H1 (cell line): Measurements from ENCODE around the gene COPS7A. TPM values are rescaled to one million over a fixed set of nuclear protein-coding genes. Genes with fewer than 3 reads are reported as not detected.

ENCODE experiments used
- CTCF ChIA-PET: fragments of 300-600 bp; sonication (Branson Sonifier 250); formaldehyde crosslinking; loops from one replicate; lab custom pipeline; 2021; ENCODE audit not compliant: partially characterized antibody; lab: Charles Lee
- POLR2A ChIA-PET: fragments of 300-600 bp; sonication (Branson Sonifier 250); formaldehyde crosslinking; loops from one replicate; lab custom pipeline; 2021; ENCODE audit warnings: inconsistent platforms; ENCODE audit not compliant: partially characterized antibody; lab: Charles Lee
- DNase-seq, 2 experiments: peaks; one replicate each; pipeline versions ENCODE4 v3.0.0 to v3.0.0-alpha.2; 2010 to 2022; ENCODE audit warnings: low spot score in 2 of 2, low read depth in 1 of 2, mixed read lengths in 1 of 2
- FAIRE-seq: peaks from 2 replicates; lab custom pipeline; 2011; peaks lifted over from hg19 to GRCh38; lab: Jason Lieb, UNC
- H2AFZ ChIP-seq: 2 replicates; pipeline ENCODE4 v1.8.1; 2012; ENCODE audit warnings: low read length, inconsistent platforms
- H2AK5ac ChIP-seq: 2 replicates; pipeline ENCODE4 v1.6.1; 2013; ENCODE audit warnings: low read depth, low read length
- H2BK120ac ChIP-seq: replicated peaks from 2 replicates; pipeline ENCODE3; 2013; ENCODE audit warnings: low read depth, low read length, inconsistent platforms
- H2BK12ac ChIP-seq: 2 replicates; pipeline ENCODE4 v1.6.1; 2013; ENCODE audit warnings: low read depth, low read length
- H2BK15ac ChIP-seq: 2 replicates; pipeline ENCODE4 v1.6.1; 2013; ENCODE audit warnings: low read length
- H2BK20ac ChIP-seq: 2 replicates; pipeline ENCODE4 v1.6.1; 2013; ENCODE audit warnings: low read length
- H2BK5ac ChIP-seq: 2 replicates; pipeline ENCODE4 v1.6.1; 2013; ENCODE audit warnings: low read depth, low read length
- H3K14ac ChIP-seq: 2 replicates; pipeline ENCODE4 v1.6.1; 2013; ENCODE audit warnings: inconsistent platforms; ENCODE audit not compliant: insufficient read length
- H3K18ac ChIP-seq: 2 replicates; pipeline ENCODE4 v1.6.1; 2013; ENCODE audit warnings: low read length; ENCODE audit errors: extremely low read depth
- H3K23ac ChIP-seq: 2 replicates; pipeline ENCODE4 v1.6.1; 2013; ENCODE audit warnings: inconsistent platforms; ENCODE audit not compliant: insufficient read length
- H3K23me2 ChIP-seq: 2 replicates; pipeline ENCODE4 v1.6.1; 2013; ENCODE audit warnings: low read depth, low read length
- H3K27ac ChIP-seq: 2 replicates; pipeline ENCODE4 v1.6.1; 2011; ENCODE audit warnings: low read depth, low read length, inconsistent platforms
- H3K27me3 ChIP-seq, 4 experiments: replicated peaks in 1 of 4; 1 replicate in 1 of 4; 2 replicates in 3 of 4; pipeline versions ENCODE4 v1.6.1 to v1.8.1; 2011 to 2013; ENCODE audit warnings: low read length in 3 of 4, mild to moderate bottlenecking in 3 of 4, inconsistent platforms in 2 of 4, mixed read lengths in 2 of 4, moderate library complexity in 1 of 4; ENCODE audit not compliant: control insufficient read depth in 3 of 4, insufficient read depth in 3 of 4; ENCODE audit errors: extremely low read depth in 1 of 4
- H3K36me3 ChIP-seq, 4 experiments: 2 replicates each; pipeline versions ENCODE4 v1.6.1 to v1.8.1; 2011 to 2013; ENCODE audit warnings: mild to moderate bottlenecking in 4 of 4, low read length in 3 of 4, moderate library complexity in 2 of 4, control low read depth in 1 of 4, inconsistent platforms in 1 of 4; ENCODE audit not compliant: insufficient read depth in 4 of 4, control insufficient read depth in 2 of 4
- H3K4ac ChIP-seq: replicated peaks from 2 replicates; pipeline ENCODE3; 2013; ENCODE audit warnings: low read length, low read depth, mixed read lengths, inconsistent platforms; ENCODE audit not compliant: insufficient read length
- H3K4me1 ChIP-seq, 4 experiments: replicated peaks in 1 of 4; 1 replicate in 1 of 4; 2 replicates in 3 of 4; pipeline versions ENCODE4 v1.6.1 to v1.8.1; 2011 to 2013; ENCODE audit warnings: low read length in 3 of 4, inconsistent platforms in 2 of 4, mixed read lengths in 1 of 4; ENCODE audit not compliant: insufficient read depth in 4 of 4, control insufficient read depth in 3 of 4
- H3K4me2 ChIP-seq, 2 experiments: 2 replicates each; pipeline versions ENCODE4 v1.6.1 to v1.8.1; 2011 to 2013; ENCODE audit warnings: low read depth in 2 of 2, low read length in 2 of 2, control low read depth in 1 of 2, inconsistent platforms in 1 of 2, mild to moderate bottlenecking in 1 of 2; ENCODE audit not compliant: insufficient read depth in 1 of 2
- H3K4me3 ChIP-seq, 4 experiments: fragments of 200-600, 300-600 bp in 1 of 4; sonication (generic), shearing (Covaris generic), sonication (Bioruptor Twin) in 1 of 4; 2 replicates each; pipeline versions ENCODE4 v1.5.1 to v1.8.1; 2011 to 2016; ENCODE audit warnings: low read length in 4 of 4, low read depth in 3 of 4, control low read depth in 2 of 4, inconsistent platforms in 2 of 4, mild to moderate bottlenecking in 2 of 4, mixed read lengths in 1 of 4, moderate library complexity in 1 of 4; ENCODE audit not compliant: insufficient read depth in 2 of 4; ENCODE audit errors: extremely low read depth in 1 of 4
- H3K56ac ChIP-seq: replicated peaks from 2 replicates; pipeline ENCODE3; 2013; ENCODE audit warnings: low read depth, mild to moderate bottlenecking, mixed read lengths, low read length, inconsistent platforms; ENCODE audit not compliant: insufficient read length
- H3K79me1 ChIP-seq: 2 replicates; pipeline ENCODE4 v1.6.1; 2013; ENCODE audit warnings: low read depth, low read length, control low read depth
- H3K79me2 ChIP-seq, 2 experiments: 2 replicates each; pipeline versions ENCODE4 v1.6.1 to v1.8.1; 2012 to 2013; ENCODE audit warnings: low read length in 2 of 2, mild to moderate bottlenecking in 2 of 2, inconsistent platforms in 1 of 2; ENCODE audit not compliant: insufficient read depth in 2 of 2, control insufficient read depth in 1 of 2
- H3K9ac ChIP-seq, 4 experiments: replicated peaks in 1 of 4; 1 replicate in 1 of 4; 2 replicates in 3 of 4; pipeline versions ENCODE4 v1.6.1 to v1.8.1; 2011 to 2013; ENCODE audit warnings: low read depth in 3 of 4, low read length in 3 of 4, control low read depth in 2 of 4, mild to moderate bottlenecking in 2 of 4, moderate library complexity in 2 of 4, inconsistent platforms in 1 of 4; ENCODE audit errors: extremely low read depth in 1 of 4
- H3K9me3 ChIP-seq, 2 experiments: 2 replicates each; pipeline versions ENCODE4 v1.6.1 to v1.8.1; 2012 to 2013; ENCODE audit warnings: mild to moderate bottlenecking in 2 of 2, moderate library complexity in 2 of 2, control low read depth in 1 of 2, inconsistent platforms in 1 of 2, low read depth in 1 of 2, low read length in 1 of 2, mixed read lengths in 1 of 2; ENCODE audit not compliant: insufficient read depth in 2 of 2
- H4K20me1 ChIP-seq, 2 experiments: replicated peaks in 1 of 2; 2 replicates each; pipeline versions ENCODE3 to v1.8.1; 2011 to 2013; ENCODE audit warnings: inconsistent platforms in 2 of 2, low read length in 2 of 2, mild to moderate bottlenecking in 1 of 2; ENCODE audit not compliant: insufficient read depth in 2 of 2, control insufficient read depth in 1 of 2
- H4K5ac ChIP-seq: 2 replicates; pipeline ENCODE4 v1.6.1; 2013; ENCODE audit warnings: low read length, low read depth, mixed read lengths, inconsistent platforms; ENCODE audit not compliant: insufficient read length
- H4K8ac ChIP-seq: 2 replicates; pipeline ENCODE4 v1.8.0; 2013; ENCODE audit warnings: mild to moderate bottlenecking, moderate library complexity, low read length, inconsistent platforms; ENCODE audit not compliant: insufficient read depth; ENCODE audit errors: extremely low read depth
- H4K91ac ChIP-seq: replicated peaks from 2 replicates; pipeline ENCODE3; 2013; ENCODE audit warnings: low read length, mixed read lengths, inconsistent platforms; ENCODE audit not compliant: insufficient read length
- CTBP2 ChIP-seq: IDR thresholded peaks from 2 replicates; pipeline ENCODE4 v1.7.0; 2011; ENCODE audit warnings: borderline replicate concordance, mild to moderate bottlenecking, moderate library complexity, mixed read lengths, low read length; ENCODE audit not compliant: insufficient read depth, insufficient read length
- EZH2 ChIP-seq: fragments of 200-600 bp; sonication (generic); IDR thresholded peaks from 2 replicates; pipeline ENCODE4 v1.7.1; 2012; ENCODE audit warnings: low read depth, mild to moderate bottlenecking, moderate library complexity, low read length, inconsistent platforms; ENCODE audit not compliant: severe bottlenecking
- WGBS, 2 experiments: shearing (Covaris generic) in 1 of 2; methylation state at CpG; one replicate each; pipeline versions ENCODE4 v1.1.6 to v1.1.7; 2013 to 2015; ENCODE audit warnings: low lambda C conversion rate in 2 of 2, mixed read lengths in 2 of 2, inconsistent platforms in 1 of 2, low coverage in 1 of 2, missing lambda C conversion rate in 1 of 2; ENCODE audit not compliant: insufficient replicate concordance in 2 of 2, insufficient coverage in 1 of 2, insufficient read length in 1 of 2; ENCODE audit errors: extremely low coverage in 1 of 2, missing lambda C conversion rate in 1 of 2; 5-methylcytosine and 5-hydroxymethylcytosine counted together
- polyA plus RNA-seq, 7 experiments: library from polyadenylated mRNA; depleted of rRNA in 3 of 7; stranded (reverse) in 5 of 7; unstranded in 2 of 7; fragments of >200 nt in 5 of 7; fragments of 200-250 nt in 2 of 7; gene quantifications; 1 replicate in 5 of 7; 2 replicates in 1 of 7; 4 replicates in 1 of 7; pipeline versions ENCODE4 v1.2.1 to v1.2.3, GENCODE V29; 2011 to 2013; ENCODE audit warnings: missing spikeins in 2 of 7, mixed read lengths in 2 of 7
- total RNA-seq: library from RNA; stranded (reverse); fragmentation: NEBNext Ultra II Directional; extraction: Animal tissue kit (Norgen Biotek cat#: 25700); gene quantifications from 2 replicates; pipeline ENCODE4 v1.2.1, GENCODE V29; 2021
- TF ChIP-seq, protein P1 (sequence below), 3 experiments: IDR thresholded peaks; 1 replicate in 2 of 3; 2 replicates in 1 of 3; pipeline versions ENCODE4 v1.5.1 to v1.6.1; 2011; ENCODE audit warnings: low read length in 3 of 3, mild to moderate bottlenecking in 3 of 3, inconsistent platforms in 2 of 3, low read depth in 1 of 3, moderate library complexity in 1 of 3; ENCODE audit not compliant: insufficient read depth in 1 of 3; ENCODE audit errors: control extremely low read depth in 1 of 3

The COPS7A gene
- total and polyA plus RNA-seq, 2 of the 8 experiments (the other 6 are each of a cell fraction or from before 2014, with no cell fraction given): 44.5 to 95.9 TPM

GRCh38 chr12:6693832-6694355 is 30.0 kb upstream of the COPS7A start:
- TF ChIP-seq, protein P1, sequence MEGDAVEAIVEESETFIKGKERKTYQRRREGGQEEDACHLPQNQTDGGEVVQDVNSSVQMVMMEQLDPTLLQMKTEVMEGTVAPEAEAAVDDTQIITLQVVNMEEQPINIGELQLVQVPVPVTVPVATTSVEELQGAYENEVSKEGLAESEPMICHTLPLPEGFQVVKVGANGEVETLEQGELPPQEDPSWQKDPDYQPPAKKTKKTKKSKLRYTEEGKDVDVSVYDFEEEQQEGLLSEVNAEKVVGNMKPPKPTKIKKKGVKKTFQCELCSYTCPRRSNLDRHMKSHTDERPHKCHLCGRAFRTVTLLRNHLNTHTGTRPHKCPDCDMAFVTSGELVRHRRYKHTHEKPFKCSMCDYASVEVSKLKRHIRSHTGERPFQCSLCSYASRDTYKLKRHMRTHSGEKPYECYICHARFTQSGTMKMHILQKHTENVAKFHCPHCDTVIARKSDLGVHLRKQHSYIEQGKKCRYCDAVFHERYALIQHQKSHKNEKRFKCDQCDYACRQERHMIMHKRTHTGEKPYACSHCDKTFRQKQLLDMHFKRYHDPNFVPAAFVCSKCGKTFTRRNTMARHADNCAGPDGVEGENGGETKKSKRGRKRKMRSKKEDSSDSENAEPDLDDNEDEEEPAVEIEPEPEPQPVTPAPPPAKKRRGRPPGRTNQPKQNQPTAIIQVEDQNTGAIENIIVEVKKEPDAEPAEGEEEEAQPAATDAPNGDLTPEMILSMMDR (IDR thresholded peaks at IDR 0.05; ENCODE audit: control extremely low read depth in 1 of 3, insufficient read depth in 1 of 3, low read depth in 1 of 3, low read length in 3 of 3): no peak
- no peak for TF ChIP-seq EZH2
- TF ChIP-seq CTBP2: no peak
- CTCF ChIA-PET: interaction anchor here (0.8 to 7.7 kb wide), 8 partner anchors 9 to 91 kb away, joined by 3 to 55 read pairs (median 4); no protein-coding TSS in a partner anchor

More at GRCh38 chr12:6693832-6694355, 30.0 kb upstream of the COPS7A start:
- Histone ChIP-seq H2AFZ (no peak overlapping the region), H3K9me3 (no peaks in the 10 kb centered on the region), H4K8ac (no peak overlapping the region), H2AK5ac (no peak overlapping the region), H4K91ac (no peak overlapping the region), H3K9ac (no peak overlapping the region), H4K5ac (no peak overlapping the region), H3K4me2 (no peak overlapping the region), H3K27me3 (no peaks in the 10 kb centered on the region), H3K27ac (no peak overlapping the region), H3K36me3 (peaks cover 0 to 3% (median 1%) of the 10 kb centered on the region in 4 experiments; a peak in 1 of 8 replicates), H2BK15ac (no peak overlapping the region), H3K4me1 (0 out of 7 replicates have a peak, but pooled peaks cover 0 to 4% (median 0%) of the 10 kb centered on the region in 4 experiments), H3K56ac (no peak overlapping the region), H2BK20ac (no peak overlapping the region), H3K4me3 (no peak overlapping the region), H2BK120ac (no peak overlapping the region), H3K79me2 (no peaks in the 10 kb centered on the region), H3K14ac (no peak overlapping the region), H3K79me1 (no peaks in the 10 kb centered on the region; the same call in 1 of the 2 replicates), H4K20me1 (no peaks in the 10 kb centered on the region), H3K23me2 (peaks cover 5% of the 10 kb centered on the region), H3K23ac (no peak overlapping the region), H2BK12ac (no peak overlapping the region), H3K4ac (no peak overlapping the region), H2BK5ac (no peak overlapping the region), H3K18ac (no peak overlapping the region)
- POLR2A ChIA-PET: interaction anchor here (0.7 to 2.2 kb wide), 9 partner anchors 10 to 236 kb away, joined by 3 to 10 read pairs (median 4); partner anchors contain the start of gene ACRBP
- no peak for DNase-seq
- WGBS, 2 experiments: 87% methylated on average over 4 of the region's 4 CpGs; no CpG with 5 or more reads in 1 of the 2 experiments
- FAIRE-seq: no peak
